ENCODE results near the gene ZFP90.
"Not testable (repeated sequence)": the region's sequence is repeated elsewhere in the genome, so short reads cannot be mapped to it uniquely, and the experiment has no call there.

The ZFP90 gene

DNA sequence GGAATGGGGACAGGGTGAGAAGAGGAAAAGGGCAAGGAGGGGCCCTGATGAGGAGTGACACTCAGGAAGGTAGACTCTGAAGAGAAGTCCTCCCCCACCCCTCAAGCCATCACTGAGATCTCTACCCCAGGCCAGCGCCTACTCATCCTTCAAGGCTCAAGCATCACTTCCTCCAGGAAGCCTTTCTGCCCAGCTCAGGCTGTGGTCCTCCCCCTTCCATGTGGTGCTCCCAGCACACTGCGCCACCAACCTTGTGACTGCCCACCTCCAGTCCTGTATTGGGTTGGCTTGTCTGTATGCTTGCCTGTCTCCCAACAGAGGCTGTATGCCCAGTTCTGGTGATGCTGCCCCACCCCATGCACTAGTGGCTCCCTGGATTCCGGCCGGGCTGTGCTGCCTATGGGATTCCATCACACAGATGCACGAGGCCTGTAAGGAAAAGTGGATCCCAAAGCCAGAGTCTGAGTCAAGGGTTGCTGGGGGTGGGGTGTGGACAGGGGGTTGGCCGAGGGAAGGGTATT lies 19.8 kb upstream of the ZFP90 start:
- no peak for DNase-seq

- DNase-seq: peak; percentile 93
Observed at GRCh38 chr16:68520649-68521086, 18.4 kb upstream of the ZFP90 start.

GRCh38 chr16:68524069-68524820 lies 14.8 kb upstream of the ZFP90 start:
- DNase-seq: no peak

GRCh38 chr16:68526143-68526781 lies 12.8 kb upstream of the ZFP90 start:
- DNase-seq: no peak

GRCh38 chr16:68526782-68527145 lies 12.3 kb upstream of the ZFP90 start:
- DNase-seq: no peak

- DNase-seq: no peak
Observed at GRCh38 chr16:68528233-68528632, 10.9 kb upstream of the ZFP90 start.

DNA sequence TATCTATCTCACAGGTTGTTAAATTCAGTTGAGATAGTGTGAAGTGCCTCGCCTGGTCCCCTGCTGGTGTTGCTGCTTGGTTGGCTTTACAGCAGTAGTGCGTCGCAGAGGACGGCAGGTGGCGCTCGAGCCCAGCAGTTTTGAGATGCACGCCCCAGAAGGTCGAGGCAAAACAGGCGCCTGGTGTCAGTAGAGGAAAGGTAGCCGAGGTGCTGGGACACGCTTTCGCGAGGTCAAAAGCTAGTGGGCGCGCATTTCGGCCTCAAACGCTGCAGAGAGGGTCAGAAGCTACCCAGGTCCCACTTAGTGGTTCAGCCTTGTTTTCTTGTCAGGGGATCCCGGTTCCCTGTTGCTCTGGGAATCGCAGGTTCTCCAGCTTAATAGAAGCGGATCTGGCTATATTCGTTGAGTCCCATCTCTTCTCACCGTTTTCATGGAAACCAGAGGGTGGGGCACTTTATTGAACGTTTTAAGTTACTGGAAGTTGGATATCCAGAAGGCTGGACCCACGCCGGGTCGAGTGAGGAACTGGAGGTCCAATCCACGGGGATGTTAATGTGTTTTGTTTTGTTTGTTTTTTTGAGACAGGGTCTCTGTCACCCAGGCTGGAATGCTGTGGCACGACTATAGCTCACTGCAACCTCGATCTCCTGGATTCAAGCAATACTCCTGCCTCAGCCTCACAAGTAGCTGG lies 10.3 kb upstream of the ZFP90 start:
- DNase-seq: peak; percentile 93

DNA sequence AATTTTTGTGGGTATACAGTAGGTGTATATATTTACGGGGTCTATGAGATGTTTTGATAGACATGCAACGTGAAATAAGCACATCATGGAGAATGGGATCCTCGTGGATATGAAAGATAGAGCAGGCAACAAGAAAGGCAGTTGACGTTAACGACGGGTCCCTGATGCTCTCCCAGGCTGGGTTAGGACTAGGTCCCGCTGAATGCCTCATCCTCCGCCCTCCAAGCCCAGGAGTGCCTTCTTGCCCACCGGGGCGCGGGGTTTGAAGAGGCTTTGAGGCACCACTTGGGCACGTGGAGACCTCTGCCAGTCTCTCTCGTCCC lies 9.5 kb upstream of the ZFP90 start:
- DNase-seq: no peak

- peak; percentile 96 for DNase-seq
Observed at GRCh38 chr16:68529931-68530701, 9.0 kb upstream of the ZFP90 start.

DNA sequence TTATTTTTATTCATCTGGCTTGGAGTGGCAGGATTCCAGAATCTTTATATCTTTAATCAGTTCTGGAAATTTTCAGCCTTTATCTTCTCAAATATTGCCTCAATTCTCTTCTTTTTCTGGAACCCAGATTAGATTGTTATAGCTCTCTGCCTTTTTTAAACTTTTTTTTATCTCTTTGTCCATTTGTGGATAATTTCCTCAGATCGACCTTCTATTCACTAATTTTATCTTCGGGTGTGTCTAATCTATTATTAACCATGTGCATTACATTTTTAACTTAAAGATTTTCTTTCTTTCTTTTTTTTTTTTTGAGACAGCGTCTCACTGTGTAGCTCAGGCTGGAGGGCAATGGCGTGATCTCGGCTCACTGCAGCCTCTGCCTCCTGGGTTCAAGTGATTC lies 5.2 kb upstream of the ZFP90 start:
- no peak for DNase-seq

DNA sequence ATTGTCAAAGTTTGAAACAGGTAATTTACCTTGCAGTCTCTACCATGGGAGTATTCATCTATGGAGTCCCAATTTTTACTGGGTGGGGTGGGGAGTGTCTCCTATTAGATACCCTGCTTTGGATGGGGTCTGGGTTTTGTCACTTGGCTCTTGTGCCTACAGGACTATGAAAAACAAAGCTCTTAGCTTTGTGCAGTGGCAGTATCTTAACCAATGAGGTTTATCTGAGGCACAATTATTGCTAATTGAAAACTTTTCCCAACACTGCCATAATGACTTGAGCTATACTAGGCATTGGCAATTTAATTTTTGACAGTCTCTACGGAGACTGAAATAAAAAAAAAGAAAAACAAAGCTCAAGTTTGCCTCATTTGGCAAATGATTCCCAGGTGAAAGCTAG lies 3.8 kb upstream of the ZFP90 start:
- DNase-seq: no peak

DNA sequence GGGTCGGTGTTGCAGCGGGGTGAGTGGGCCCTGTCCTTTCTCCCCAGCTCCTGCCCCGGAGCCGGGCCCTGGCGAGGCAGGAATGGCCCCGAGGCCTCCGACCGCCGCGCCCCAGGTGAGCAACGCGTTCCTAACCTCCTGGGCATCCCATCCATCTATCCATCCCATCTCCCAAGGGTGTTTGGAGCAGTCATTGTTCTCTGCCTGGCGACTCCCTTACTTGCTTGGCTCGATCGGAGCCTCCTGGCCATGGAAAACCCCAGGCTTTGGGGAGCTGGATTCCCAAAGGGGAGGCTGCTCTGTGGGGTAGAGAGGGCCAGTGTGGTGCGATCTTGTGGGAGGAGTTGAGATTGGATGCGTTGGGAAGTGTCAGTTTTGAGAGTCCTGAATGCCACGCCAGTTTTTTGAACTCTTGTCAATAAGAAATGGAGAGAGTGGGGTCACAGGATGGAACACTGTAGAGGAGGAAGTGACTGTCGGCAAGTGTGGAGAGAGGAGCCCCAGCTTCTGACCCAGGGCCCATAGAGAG lies 684 bp downstream of the ZFP90 start:
- DNase-seq: peak; percentile 68

DNA sequence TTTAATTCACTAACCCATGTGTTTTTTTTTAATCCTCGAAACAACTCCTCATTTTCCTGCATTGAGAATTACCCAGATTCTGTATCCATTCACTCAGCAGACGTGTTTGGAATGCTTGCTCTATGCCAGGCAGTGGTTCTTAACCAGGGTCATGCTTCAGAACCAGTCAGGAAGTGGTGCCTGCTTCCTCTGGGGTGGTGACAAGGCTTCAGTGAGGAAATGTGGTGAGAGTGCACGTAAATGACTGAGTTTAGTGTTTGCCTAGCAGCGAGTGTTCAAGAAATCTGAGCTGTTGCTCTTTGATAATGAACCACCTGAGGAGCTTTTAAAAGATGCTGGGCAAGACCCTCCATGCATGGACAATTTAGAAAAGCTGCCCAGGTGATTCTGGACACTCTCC lies 9.9 kb downstream of the ZFP90 start:
- DNase-seq: no peak

DNA sequence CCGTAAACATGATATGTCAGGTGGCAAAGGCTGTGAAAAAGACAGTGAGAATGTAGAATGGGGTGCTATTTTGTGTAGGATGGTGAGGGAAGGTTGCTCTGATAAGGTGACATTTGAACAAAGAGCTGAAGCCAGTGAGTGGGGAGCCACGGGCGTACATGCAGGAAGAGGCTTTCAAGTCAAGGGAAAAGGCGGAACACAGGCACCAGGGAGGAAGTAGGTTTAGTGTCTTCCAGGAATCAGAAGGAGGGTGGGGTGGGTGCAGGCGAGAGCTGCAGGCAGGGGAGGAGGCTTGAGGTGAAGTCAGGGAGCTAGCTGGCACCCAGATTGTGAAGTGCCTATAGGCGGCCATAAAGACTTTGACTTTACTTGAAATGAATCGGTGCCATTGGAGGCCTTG lies 14.1 kb downstream of the ZFP90 start:
- DNase-seq: no peak

- not testable (repeated sequence) for DNase-seq
Observed at GRCh38 chr16:68560341-68560740, 21.2 kb downstream of the ZFP90 start.

- no peak for DNase-seq
Observed at GRCh38 chr16:68563631-68564381, 24.7 kb downstream of the ZFP90 start.

DNA sequence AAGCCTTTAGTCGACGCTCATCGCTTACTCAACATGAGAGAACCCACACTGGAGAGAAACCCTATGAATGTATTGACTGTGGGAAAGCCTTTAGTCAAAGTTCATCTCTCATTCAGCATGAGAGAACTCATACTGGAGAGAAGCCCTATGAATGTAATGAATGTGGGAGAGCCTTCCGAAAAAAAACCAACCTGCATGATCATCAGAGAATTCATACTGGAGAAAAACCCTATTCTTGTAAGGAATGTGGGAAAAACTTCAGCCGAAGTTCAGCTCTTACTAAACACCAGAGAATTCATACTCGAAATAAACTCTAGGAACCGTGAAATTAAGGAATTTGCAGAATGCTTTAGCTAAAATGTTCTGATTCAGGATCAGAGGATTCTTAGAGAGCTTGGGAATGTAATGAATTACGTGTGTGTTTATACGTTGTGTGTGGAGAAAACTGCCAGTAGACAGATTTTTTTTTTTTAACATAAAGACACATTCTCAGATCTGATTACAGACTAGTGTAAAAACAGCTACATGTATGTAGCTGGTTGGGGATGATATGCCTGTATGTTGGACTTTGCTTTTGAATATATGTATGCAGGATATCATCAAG lies 25.4 kb downstream of the ZFP90 start:
- no peak for DNase-seq

DNA sequence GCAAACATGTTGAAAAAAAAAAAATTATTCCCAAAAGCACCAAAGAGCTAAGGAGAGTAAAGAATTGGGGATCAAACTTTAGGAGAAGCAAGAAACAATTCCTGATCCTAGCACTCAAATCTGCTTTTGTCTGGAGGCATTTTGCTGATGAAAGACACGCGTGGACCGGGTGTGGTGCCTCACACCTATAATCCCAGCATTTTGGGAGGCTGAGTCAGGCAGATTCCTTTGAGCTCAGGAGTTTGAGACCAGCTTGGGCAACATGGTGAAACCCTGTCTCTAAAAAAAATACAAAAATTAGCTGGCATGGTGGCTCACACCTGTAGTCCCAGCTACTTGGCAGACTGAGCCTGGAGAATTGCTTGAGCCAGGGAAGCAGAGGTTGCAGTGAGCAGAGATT lies 35.4 kb downstream of the ZFP90 start:
- no peak for DNase-seq

DNA sequence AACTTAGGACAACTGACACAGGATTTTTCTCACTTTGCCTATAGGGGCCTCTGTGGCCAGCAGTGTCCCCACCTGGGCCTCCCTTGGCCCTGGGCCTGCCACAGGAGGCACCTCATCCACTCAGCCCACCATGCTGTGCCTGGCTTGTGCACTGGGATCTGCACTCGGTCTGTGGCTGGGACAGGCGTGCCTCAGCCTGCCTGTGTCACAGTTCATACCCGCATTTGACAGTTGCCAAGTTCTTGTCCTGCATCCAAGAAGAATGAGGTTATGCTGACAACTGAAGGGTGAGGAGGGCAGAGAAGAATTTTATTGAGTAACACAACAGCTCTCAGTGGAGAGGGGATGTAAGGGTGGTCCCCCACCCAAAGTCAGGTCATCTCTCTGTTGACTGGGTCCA lies 36.0 kb downstream of the ZFP90 start:
- DNase-seq: no peak

DNA sequence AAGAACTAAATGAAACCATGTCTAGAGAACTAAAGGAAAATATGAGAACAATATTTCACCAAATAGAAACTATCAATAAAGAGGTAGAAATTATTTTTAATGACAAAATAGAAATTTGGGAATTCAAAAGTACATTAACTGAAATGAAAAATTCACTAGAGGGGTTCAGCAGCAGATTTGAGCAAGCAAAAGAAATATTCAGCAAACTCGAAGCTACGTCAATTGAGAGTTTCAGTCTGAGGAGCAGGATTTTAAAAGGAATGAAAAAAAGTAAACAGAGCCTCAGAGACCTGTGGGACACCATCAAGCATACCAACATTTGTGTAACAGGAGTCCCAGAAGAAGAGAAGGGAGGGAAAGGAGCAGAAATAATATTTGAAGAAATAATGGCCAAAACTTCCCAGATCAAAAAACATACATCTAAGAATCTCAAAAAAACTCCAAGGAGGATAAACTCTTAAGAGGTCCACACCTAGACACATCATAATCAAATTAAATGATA lies 38.3 kb downstream of the ZFP90 start:
- DNase-seq: no peak

DNA sequence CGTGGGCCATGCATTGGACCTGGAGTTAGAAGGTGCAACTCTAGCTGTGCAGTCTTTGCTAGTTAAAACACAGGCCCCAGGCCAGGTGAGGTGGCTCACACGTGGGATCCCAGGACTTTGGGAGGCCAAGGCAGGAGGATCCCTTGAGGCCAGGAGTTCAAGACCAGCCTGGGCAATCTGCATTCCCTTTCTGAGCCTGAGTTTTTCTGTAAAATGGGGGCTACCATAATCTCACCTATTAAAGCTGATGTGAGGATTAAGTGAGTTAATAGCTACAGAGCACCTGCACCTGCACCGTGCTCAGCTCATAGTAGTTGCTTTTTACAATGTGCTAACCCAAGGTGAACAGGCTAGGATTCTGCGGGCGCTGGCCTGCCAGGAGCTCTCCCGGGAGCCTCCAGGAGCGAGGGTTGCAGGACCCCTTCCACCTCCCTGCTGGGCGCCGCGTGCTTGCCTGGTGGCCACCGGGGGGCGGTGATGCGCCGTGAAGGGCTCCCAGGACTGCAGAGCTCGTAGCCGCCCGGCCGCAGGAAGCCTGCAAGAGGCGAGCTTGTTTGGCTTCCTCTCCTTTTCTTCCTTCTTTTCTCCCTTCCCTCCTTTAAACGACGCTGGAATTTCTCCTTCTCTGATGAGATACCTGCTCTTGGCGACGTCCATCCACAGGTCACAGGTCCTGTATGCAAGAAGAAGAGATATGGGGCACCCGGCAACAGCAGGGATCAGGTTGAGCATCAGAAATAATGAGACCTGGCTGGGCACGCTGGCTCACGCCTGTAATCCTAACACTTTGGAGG lies 51.3 kb downstream of the ZFP90 start:
- DNase-seq: peak; percentile 81

Measured in retina (tissue), 1 donor.